Gastroesophageal sphincter (tissue), 3 donors: ENCODE data around the gene XXYLT1.

ENCODE experiments used
- CTCF ChIP-seq, 4 experiments: fragments of 200-600 bp in 2 of 4; fragments of 450-650 bp in 2 of 4; sonication (generic) in 1 of 4; IDR thresholded peaks; one replicate each; pipeline ENCODE4 v1.5.1; 2017 to 2019; ENCODE audit warnings: antibody characterized with exemption in 4 of 4, mild to moderate bottlenecking in 2 of 4, moderate library complexity in 2 of 4
- EP300 ChIP-seq: sonication (generic); formaldehyde crosslinking; IDR thresholded peaks from one replicate; pipeline ENCODE4 v1.6.1; 2017; ENCODE audit warnings: antibody characterized with exemption, mild to moderate bottlenecking
- POLR2AphosphoS5 ChIP-seq: sonication (generic); formaldehyde crosslinking; IDR thresholded peaks from one replicate; pipeline ENCODE4 v1.6.1; 2017; ENCODE audit warnings: antibody characterized with exemption

- no peak for TF ChIP-seq CTCF (IDR thresholded peaks at IDR 0.05)
- no peak for TF ChIP-seq EP300
- no peak for TF ChIP-seq POLR2AphosphoS5
Observed at GRCh38 chr3:195063581-195064193, 207.3 kb downstream of the XXYLT1 start.
